ENCODE data around the gene NTNG1. TPM values are rescaled to one million over a fixed set of nuclear protein-coding genes. Genes with fewer than 3 reads are reported as not detected.

The NTNG1 gene
- total and polyA plus RNA-seq, 2 of the 13 experiments (the other 11 are each of a cell fraction or from before 2014, with no cell fraction given) = not detected

DNA sequence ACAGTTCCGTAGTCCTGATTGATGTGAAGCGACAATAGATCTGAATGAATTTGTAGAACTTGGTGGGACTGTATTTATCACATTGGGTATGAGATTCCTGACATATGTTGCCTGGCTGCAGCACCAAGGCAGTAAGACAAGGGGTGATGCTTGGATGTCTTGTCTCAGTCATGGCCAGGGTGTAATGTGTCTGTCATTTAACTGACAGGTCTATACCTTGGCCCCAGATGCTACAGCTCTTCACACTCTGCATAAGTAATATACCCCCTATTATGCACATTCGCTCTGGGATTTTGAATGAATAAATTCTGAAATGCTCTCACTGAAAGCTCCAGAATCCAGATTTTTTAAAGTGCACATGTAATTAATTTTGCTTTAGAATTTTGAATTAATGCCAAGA lies 47.3 kb downstream of the NTNG1 start (continued):
- TF ChIP-seq, protein P1, sequence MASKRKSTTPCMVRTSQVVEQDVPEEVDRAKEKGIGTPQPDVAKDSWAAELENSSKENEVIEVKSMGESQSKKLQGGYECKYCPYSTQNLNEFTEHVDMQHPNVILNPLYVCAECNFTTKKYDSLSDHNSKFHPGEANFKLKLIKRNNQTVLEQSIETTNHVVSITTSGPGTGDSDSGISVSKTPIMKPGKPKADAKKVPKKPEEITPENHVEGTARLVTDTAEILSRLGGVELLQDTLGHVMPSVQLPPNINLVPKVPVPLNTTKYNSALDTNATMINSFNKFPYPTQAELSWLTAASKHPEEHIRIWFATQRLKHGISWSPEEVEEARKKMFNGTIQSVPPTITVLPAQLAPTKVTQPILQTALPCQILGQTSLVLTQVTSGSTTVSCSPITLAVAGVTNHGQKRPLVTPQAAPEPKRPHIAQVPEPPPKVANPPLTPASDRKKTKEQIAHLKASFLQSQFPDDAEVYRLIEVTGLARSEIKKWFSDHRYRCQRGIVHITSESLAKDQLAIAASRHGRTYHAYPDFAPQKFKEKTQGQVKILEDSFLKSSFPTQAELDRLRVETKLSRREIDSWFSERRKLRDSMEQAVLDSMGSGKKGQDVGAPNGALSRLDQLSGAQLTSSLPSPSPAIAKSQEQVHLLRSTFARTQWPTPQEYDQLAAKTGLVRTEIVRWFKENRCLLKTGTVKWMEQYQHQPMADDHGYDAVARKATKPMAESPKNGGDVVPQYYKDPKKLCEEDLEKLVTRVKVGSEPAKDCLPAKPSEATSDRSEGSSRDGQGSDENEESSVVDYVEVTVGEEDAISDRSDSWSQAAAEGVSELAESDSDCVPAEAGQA (IDR thresholded peaks at IDR 0.05; ENCODE audit: low read depth) = no peak
- TF ChIP-seq, protein P1 (CRISPR knock-in tag; IDR thresholded peaks at IDR 0.05; ENCODE audit: borderline replicate concordance) = no peak
- TF ChIP-seq ZNF546 (CRISPR knock-in tag; conservative IDR thresholded peaks at IDR 0.05) = no peak

DNA sequence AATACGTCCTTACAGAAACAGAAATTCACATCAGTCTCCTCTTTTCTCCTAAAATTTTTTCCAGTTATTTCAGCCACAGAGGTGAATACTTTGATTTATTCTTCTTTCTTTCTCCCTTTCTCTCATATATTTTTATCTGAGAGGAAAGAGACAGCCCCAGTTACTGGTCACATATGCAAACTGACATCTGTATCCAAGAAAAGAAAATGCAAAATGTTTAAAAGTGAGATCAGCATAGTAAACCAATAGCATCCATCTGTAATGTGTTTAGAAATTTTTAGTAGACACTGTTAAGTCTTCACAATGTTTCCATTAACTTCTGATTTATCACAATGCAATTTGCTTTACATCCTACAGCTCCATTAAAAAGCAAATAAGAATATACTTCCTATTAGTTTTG lies 53.5 kb downstream of the NTNG1 start:
- Histone ChIP-seq H3K36me3 (replicated peaks in 1 of 2; ENCODE audit: control insufficient read depth in 1 of 2, insufficient read depth in 2 of 2, low read length in 2 of 2) (no peaks in the 10 kb centered on the region), H3K4me3 (replicated peaks in 1 of 3; ENCODE audit: insufficient read depth in 1 of 3, low read depth in 2 of 3, low read length in 3 of 3) (no peak overlapping the region), H3K4me1 (ENCODE audit: insufficient read depth, low read length) (no peaks in the 10 kb centered on the region), H4K20me1 (ENCODE audit: insufficient read depth, low read length) (no peaks in the 10 kb centered on the region), H3K79me2 (ENCODE audit: insufficient read depth, low read length) (no peaks in the 10 kb centered on the region), H2AFZ (ENCODE audit: low read length) (no peak overlapping the region), H3K27ac (ENCODE audit: extremely low read length, insufficient read depth, low read length) (no peak overlapping the region), H3K4me2 (ENCODE audit: low read depth, low read length) (no peak overlapping the region), H3K27me3 (ENCODE audit: control insufficient read depth in 1 of 2, insufficient read depth in 2 of 2, low read length in 2 of 2) (no peaks in the 10 kb centered on the region), H3K9me3 (ENCODE audit: low read length) (no peaks in the 10 kb centered on the region), H3K9ac (ENCODE audit: insufficient read depth, low read depth, low read length) (no peak overlapping the region)
- DNase-seq (ENCODE audit: low spot score) = no peak
- ChIA-PET POLR2A (no interaction called here), CTCF (ENCODE audit: low intra/inter-chr PET ratio, low total read pairs) (no interaction called here)
- no TSS peak for BruUV-seq (replicated peaks)
- ATAC-seq = no peak
- no peak for FAIRE-seq
- WGBS (ENCODE audit: low lambda C conversion rate) = 3% methylated on average over 1 of the region's 1 CpG
- in situ Hi-C loops (cut with HindIII; ENCODE audit: extremely low pct_ligation_motif_present, low pct_unique_long_range_greater_than_20kb) = no loop called here
- intact Hi-C loops (cut with micrococcal nuclease; ENCODE audit: unreplicated experiment) = no loop called here
- TF ChIP-seq ZNF354B (CRISPR knock-in tag; IDR thresholded peaks at IDR 0.05) (no peak), SIX1 (CRISPR knock-in tag; IDR thresholded peaks at IDR 0.05; ENCODE audit: borderline replicate concordance) (no peak), ZNF138 (CRISPR knock-in tag; IDR thresholded peaks at IDR 0.05; ENCODE audit: low read depth) (no peak), ZNF782 (CRISPR knock-in tag; IDR thresholded peaks at IDR 0.05; ENCODE audit: borderline replicate concordance) (no peak), ZNF7 (CRISPR knock-in tag; IDR thresholded peaks at IDR 0.05) (no peak), ZNF101 (CRISPR knock-in tag; IDR thresholded peaks at IDR 0.05; ENCODE audit: borderline replicate concordance, low read depth) (no peak), ZNF546 (CRISPR knock-in tag; conservative IDR thresholded peaks at IDR 0.05) (no peak)
- TF ChIP-seq, protein P2, sequence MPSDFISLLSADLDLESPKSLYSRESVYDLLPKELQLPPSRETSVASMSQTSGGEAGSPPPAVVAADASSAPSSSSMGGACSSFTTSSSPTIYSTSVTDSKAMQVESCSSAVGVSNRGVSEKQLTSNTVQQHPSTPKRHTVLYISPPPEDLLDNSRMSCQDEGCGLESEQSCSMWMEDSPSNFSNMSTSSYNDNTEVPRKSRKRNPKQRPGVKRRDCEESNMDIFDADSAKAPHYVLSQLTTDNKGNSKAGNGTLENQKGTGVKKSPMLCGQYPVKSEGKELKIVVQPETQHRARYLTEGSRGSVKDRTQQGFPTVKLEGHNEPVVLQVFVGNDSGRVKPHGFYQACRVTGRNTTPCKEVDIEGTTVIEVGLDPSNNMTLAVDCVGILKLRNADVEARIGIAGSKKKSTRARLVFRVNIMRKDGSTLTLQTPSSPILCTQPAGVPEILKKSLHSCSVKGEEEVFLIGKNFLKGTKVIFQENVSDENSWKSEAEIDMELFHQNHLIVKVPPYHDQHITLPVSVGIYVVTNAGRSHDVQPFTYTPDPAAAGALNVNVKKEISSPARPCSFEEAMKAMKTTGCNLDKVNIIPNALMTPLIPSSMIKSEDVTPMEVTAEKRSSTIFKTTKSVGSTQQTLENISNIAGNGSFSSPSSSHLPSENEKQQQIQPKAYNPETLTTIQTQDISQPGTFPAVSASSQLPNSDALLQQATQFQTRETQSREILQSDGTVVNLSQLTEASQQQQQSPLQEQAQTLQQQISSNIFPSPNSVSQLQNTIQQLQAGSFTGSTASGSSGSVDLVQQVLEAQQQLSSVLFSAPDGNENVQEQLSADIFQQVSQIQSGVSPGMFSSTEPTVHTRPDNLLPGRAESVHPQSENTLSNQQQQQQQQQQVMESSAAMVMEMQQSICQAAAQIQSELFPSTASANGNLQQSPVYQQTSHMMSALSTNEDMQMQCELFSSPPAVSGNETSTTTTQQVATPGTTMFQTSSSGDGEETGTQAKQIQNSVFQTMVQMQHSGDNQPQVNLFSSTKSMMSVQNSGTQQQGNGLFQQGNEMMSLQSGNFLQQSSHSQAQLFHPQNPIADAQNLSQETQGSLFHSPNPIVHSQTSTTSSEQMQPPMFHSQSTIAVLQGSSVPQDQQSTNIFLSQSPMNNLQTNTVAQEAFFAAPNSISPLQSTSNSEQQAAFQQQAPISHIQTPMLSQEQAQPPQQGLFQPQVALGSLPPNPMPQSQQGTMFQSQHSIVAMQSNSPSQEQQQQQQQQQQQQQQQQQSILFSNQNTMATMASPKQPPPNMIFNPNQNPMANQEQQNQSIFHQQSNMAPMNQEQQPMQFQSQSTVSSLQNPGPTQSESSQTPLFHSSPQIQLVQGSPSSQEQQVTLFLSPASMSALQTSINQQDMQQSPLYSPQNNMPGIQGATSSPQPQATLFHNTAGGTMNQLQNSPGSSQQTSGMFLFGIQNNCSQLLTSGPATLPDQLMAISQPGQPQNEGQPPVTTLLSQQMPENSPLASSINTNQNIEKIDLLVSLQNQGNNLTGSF (CRISPR knock-in tag; IDR thresholded peaks at IDR 0.05) = no peak
- TF ChIP-seq, protein P3, sequence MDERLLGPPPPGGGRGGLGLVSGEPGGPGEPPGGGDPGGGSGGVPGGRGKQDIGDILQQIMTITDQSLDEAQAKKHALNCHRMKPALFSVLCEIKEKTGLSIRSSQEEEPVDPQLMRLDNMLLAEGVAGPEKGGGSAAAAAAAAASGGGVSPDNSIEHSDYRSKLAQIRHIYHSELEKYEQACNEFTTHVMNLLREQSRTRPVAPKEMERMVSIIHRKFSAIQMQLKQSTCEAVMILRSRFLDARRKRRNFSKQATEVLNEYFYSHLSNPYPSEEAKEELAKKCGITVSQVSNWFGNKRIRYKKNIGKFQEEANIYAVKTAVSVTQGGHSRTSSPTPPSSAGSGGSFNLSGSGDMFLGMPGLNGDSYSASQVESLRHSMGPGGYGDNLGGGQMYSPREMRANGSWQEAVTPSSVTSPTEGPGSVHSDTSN (CRISPR knock-in tag; IDR thresholded peaks at IDR 0.05) = no peak
